Measurements from ENCODE around the gene CCDC40.

CCDC40 gene

GRCh38 chr17:80104956-80105375 lies 68.5 kb downstream of the CCDC40 start:
- DNase-seq = no peak

- no peak for DNase-seq
Observed at GRCh38 chr17:80105762-80106161, 69.3 kb downstream of the CCDC40 start.

GRCh38 chr17:80106176-80106575 lies 69.7 kb downstream of the CCDC40 start:
- DNase-seq = no peak

GRCh38 chr17:80106751-80107150 lies 70.3 kb downstream of the CCDC40 start:
- DNase-seq = no peak

GRCh38 chr17:80107231-80108021 lies 71.0 kb downstream of the CCDC40 start:
- no peak for DNase-seq

- no peak for DNase-seq
Observed at GRCh38 chr17:80108036-80108971, 71.9 kb downstream of the CCDC40 start.

GRCh38 chr17:80109066-80109660 lies 72.7 kb downstream of the CCDC40 start:
- DNase-seq = no peak

GRCh38 chr17:80109713-80110446 lies 73.4 kb downstream of the CCDC40 start:
- no peak for DNase-seq

GRCh38 chr17:80110447-80110812 lies 74.0 kb downstream of the CCDC40 start:
- no peak for DNase-seq

- no peak for DNase-seq
Observed at GRCh38 chr17:80110927-80111701, 74.7 kb downstream of the CCDC40 start.

- DNase-seq = no peak
Observed at GRCh38 chr17:80111702-80112470, 75.4 kb downstream of the CCDC40 start.

- no peak for DNase-seq
Observed at GRCh38 chr17:80112471-80113032, 76.1 kb downstream of the CCDC40 start.

- no peak for DNase-seq
Observed at GRCh38 chr17:80113033-80113484, 76.6 kb downstream of the CCDC40 start.

- no peak for DNase-seq
Observed at GRCh38 chr17:80114758-80115157, 78.3 kb downstream of the CCDC40 start.

- no peak for DNase-seq
Observed at GRCh38 chr17:80115159-80115558, 78.7 kb downstream of the CCDC40 start.

GRCh38 chr17:80116276-80116920 lies 80.0 kb downstream of the CCDC40 start:
- DNase-seq = no peak

GRCh38 chr17:80116921-80117380 lies 80.5 kb downstream of the CCDC40 start:
- DNase-seq = no peak

- DNase-seq = no peak
Observed at GRCh38 chr17:80117491-80118401, 81.3 kb downstream of the CCDC40 start.
